Germinal center (tissue), 1 donor: ENCODE data around the gene CHIT1.

ENCODE experiments used
- DNase-seq: peaks from one replicate; pipeline ENCODE4 v3.0.0; 2012; ENCODE audit warnings: mixed read lengths, low spot score

Gene CHIT1

DNA sequence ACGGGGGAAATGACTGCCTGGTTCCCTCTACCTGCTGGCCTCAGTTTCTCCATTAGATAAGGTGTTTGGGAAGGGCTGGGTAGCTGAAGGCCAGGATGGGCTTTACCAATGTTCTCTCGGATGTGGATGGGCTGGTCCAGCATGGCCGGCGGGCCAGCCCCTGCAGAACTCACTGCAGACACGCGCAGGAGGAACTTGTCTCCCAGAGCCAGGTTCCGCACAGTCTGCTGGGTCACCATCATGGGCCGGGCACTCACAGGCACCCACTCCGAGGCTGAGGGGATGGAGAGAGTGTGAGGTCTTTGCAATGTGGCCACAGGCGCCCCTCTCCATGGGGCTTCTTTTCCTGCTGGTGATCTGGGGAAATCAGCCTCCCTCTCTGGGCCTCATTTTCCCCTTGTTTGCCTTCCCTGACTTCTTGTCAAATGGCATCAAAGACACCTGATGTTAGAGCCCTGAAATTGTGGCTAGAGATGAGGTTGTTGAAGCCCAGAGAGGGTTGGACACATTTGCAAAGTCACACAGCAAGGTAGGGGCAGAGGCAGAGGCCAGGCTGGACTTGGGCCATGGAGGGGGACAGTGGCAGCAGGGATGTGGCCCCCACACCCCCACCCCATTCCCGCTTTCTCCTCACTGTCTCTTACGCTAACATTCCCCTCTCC lies 55.0 kb downstream of the CHIT1 start:
- DNase-seq = no peak

DNA sequence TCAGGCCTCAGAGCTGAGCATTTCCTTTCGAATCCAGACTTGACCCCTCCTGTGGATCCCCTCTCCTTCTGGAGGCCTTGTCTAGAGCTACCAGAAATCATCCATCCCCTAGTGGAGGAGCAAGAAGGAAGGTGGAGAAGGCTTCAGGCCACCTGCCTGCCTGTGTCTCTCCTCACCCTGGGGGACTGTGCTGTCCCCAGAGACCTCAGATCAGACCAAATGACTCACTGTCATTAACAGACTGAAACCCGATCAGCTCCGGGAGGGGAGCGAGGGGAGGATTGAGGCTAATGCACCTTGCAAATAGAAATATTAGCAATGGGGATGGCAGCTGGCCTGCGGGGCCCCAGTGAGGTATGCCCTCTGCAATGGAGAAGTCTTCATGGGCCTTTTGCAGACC lies 55.9 kb downstream of the CHIT1 start:
- DNase-seq = peak; percentile 17

DNA sequence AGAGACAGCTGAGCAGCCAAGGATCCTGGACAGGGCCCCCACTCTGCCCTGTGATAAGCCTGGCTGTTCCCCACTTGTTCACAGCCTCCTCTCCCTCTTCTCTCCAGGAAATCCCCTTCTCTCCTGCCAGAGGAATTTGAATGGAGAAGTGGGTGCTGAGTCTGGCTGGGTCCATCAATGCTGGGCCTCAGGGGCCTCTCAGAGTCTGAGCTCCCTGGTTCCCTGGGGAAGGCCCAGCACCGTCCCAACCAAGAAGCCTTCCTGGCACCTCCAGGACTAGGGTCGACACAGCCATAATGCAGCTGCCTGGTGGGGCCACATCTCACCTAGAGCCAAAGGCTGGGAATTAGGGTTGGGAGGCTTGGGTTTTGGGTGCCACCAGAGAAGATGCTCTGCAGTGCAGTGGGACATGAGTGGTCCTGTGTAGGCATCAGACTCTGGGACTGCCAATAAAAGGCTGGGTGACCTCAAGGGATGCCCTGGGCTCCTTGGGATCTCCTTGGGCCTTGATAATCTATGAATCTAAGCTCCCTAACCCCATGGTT lies 56.4 kb downstream of the CHIT1 start:
- no peak for DNase-seq

DNA sequence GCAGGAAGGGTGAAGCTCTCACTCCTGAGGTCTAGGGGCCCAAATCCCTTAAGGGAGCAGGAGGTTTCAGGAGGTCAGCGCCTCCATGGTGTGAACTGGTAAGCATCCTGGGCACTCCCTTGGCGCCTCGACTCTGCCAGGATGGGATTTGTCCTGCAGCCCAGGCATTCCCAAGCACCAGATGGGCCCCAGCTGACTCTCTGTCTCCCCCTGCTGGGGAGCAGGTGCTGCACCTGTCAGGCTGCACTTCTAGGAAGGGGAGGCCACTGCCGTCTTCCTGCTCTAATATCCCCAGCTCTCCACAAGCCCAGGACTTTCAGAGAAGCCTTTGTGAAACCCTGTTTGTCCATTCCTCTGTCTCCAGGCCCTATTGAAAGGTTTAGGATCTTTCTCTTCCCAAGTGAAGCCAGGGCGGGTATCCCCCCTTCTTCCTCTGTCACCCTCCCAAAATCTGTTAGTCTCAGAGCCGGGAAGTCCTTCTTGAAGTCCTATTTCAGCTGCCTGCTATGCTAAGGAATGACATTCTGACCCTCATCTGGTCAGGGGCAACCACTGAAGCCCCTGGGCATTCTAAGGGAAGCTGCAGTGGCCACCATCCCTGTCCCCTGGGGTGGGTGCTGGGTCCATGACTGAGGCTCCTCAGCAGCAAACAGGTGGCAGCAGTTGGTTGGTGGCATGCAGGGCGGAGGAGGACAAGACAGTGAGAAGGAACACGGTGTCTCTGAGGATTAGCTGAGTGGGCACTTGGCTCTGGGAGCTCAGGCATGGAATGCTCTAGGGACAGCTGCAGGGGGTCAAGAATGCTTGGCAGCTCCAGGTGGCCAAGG lies 57.1 kb downstream of the CHIT1 start:
- DNase-seq = peak; percentile 65

DNA sequence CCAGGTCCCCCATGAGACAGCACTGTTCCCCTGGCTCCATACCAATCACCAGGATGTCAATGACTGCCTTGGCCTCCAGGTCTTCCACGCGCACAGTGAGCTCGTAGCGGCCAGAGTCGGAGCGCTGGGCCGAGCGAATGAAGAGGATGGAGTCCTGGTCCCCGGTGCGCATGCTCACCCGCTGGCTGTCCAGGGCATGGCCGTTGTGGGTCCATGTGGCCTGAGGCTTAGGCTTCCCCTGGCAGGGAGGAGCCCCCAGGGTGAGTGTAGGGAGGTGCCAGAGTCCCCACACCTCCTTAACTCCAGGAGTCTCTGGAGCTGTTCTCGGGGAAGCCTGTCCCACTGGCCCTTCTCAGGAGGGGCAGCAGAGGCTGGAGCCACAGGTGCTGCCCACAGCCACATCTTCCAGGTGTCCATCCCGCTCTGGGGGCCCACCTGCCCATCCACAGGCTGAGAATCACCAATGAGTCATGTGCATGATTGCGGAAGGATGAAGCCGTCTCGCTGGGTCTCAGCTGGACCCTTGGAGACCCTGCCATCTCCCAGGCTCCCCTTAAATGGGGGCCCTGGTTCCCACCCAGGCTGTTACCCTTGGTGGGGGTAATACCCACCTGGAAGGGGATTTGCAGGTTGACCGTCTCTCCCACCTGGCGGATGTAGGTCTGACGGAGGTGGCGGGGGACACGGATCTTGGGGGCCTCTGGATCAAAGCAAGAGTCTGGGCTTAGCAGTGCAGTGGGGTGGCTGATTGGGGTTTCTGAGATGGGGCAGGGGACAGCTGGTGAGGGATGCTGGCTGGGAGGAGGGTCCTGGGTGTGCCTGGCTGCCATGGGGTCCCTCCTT lies 57.9 kb downstream of the CHIT1 start:
- DNase-seq = no peak

DNA sequence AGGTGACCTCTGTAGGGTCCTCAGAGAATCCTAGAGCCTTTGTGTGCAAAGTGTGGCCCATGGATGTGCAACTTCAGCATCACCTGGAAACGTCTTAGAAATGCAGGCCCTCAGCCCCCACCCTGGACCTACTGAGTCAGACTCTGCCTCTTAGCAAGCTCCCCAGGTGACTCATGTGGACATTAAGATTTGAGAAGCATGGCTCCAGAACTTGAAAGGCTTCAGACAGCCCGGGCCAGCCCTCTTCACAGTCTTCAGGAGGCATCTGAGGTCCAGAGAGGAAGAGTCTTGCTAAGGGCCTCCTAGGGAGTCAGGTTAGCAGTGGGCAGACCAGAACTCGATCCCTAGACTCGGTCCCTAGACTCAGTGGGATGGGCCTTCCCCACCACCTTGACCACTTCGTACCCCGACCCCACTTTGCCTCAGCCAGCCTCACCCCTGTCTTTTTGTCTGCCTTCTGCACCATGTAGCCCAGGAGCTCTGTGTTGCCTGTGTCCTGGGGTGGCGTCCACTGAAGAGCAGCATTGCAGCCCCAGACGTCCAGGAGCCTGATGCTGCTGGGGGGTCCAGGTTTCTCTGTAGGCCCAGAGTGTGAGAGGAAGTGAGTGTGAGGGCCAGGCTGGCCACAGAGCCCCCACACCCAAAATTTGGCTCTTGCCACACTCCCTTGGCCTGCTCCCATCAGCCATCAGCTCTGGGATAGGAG lies 58.7 kb downstream of the CHIT1 start:
- DNase-seq = no peak

DNA sequence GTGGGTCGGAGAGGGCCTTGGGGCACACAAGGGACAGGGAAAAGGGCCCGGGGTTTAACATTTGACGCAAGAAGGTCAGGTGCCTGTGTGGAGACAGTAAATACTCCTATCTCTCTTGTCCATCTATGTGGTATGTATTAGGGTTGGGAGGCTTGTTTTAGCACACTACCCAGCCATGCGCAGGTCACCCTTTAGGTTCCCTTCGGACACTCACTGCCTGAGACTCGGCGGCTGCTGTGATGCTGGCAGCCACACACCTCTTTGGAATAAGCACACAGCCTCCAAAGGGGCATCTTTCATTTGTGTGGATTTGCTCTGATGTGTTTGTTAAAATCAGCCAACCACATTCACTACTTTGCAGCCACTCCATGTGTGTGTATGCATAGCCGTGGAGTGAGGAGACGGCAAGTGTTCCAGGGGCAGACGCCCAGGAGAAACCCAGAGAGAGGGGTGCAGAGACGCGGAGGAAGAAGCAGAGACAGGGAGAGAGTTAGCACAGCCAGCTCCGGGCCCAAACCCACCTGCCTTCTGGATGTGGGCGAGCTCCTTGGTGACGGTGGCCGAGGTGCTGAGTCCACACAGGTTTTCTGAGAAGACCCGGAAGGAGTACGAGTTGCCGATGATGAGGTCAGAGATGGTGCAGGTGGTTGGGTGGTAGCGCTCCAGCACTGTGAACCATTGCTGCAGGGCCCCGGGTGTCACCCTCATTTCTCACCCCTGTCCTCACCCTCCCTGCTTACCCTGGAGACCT lies 59.5 kb downstream of the CHIT1 start:
- DNase-seq = no peak

DNA sequence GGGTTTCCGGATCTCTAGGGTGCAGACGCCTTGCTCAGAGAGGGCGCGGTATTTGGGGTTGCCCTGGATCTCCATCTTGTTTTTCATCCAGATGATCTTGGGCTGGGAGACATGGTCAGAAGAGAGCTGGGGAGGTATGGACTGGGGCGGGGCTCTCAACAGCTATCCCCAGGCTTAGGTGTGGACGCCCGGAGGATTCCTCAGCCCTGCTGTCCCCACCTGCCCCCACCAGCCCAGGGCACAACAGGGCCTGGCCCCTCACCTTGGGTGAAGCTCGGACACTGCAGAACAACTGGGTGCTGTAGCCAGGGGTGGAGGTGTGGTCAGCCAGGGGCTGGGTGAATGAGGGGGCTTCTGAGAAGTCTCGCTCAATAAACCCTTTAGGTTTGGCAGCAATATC lies 60.5 kb downstream of the CHIT1 start:
- DNase-seq = no peak

DNA sequence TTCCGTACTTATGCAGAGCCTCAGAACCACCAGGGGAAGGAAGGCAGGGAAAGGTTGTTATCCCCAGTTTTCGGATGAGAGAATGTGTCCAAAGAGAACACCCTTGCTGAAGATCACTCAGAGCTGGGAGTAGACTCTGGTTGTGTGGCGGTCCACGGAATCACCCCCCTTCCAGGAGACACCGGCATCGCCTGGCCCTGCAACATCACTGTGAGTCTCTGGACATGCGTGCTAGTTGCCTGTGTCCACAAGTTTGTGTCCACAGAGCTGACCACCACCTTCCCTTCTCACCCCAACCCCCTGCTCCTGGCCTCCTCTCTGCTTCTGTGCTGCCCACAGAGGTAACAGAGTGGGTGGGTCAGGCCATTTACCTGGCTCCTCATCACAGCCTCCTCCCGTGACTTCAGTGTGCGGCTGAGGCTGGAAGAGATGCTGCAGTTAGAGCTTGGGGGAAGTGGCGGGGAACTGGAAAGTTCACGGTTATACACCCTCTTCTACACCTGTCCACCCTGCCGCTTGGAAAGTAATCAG lies 61.2 kb downstream of the CHIT1 start:
- DNase-seq = no peak

DNA sequence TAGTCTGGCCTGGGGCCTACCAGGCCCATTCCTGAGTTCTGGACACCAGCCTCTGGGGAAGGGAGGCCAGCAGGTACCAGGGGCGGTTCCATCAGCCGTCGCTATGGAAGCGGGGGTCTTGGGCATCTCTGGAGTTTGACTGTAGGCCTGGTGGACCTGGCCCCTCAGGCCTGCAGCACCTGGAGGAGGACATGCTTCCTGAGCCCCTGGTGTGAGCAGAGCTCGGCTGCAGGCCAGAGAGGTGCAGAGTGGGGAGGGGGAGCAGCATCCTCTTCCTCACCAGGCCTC lies 61.6 kb downstream of the CHIT1 start:
- DNase-seq = no peak

DNA sequence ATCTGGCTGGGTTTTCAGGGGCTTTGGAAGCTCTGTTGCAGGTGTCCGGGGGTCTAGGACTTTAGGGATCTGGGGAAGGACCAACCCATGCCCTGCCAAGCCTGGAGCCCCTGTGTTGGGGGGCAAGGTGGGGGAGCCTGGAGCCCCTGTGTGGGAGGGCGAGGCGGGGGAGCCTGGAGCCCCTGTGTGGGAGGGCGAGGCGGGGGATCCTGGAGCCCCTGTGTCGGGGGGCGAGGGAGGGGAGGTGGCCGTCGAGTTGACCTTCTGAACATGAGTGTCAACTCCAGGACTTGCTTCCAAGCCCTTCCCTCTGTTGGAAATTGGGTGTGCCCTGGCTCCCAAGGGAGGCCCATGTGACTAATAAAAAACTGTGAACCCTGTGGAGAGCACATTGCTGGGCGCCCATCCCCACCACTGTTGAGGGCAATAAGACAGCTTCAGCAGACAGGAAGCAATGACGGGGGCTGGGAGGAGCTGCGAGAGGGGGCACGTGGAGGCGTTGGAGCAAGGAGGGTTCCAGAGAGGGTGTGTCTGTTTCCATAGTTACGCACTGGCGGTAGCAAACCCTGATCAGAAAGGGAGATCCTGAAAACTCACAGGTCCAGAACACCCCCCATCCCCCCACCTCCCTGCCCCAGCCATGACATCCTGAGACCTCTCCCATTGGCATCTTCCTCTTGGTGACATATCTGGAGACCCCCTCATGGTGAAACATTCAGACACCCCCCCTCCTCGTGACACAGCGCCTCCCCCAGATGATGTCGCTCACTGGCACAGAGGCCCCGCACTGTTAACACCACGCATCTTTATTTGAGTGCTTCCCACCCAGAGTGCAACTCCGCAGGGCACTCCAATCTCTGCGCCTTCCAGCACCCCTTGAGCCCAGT lies 62.2 kb downstream of the CHIT1 start:
- DNase-seq = no peak

DNA sequence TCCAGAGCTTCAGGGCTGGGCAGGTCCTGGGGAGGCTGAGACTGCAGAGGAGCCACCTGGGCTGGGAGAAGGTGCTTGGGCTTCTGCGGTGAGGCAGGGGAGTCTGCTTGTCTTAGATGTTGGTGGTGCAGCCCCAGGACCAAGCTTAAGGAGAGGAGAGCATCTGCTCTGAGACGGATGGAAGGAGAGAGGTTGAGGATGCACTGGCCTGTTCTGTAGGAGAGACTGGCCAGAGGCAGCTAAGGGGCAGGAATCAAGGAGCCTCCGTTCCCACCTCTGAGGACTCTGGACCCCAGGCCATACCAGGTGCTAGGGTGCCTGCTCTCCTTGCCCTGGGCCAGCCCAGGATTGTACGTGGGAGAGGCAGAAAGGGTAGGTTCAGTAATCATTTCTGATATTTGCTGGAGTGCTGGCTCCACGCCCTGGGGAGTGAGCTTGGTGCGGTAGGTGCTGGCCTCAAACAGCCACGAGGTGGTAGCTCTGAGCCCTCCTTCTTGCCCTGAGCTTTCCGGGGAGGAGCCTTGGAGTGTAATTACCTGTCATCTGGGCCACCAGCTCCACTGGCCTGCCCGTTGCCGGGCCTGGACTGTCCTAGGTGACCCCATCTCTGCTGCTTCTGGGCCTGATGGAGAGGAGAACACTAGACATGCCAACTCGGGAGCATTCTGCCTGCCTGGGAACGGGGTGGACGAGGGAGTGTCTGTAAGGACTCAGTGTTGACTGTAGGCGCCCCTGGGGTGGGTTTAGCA lies 63.1 kb downstream of the CHIT1 start:
- no peak for DNase-seq
